Motor neuron (in vitro differentiated cells): Measurements from ENCODE around the gene TBL1XR1. TPM values are rescaled to one million over a fixed set of nuclear protein-coding genes. Genes with fewer than 3 reads are reported as not detected.

Source experiments
- ATAC-seq, 8 experiments: fragments of 200-7000 bp; cut with Tn5 transposase; replicated peaks in 6 of 8; 2 replicates each; pipeline ENCODE4 v1.8.0; 2021; ENCODE audit warnings: mild to moderate bottlenecking in 8 of 8, moderate library complexity in 8 of 8
- H3K27ac ChIP-seq, 2 donors: fragments of 250-450 bp; sonication (Bioruptor Pico); 2 replicates each; pipeline ENCODE4 v1.9.0; 2021; ENCODE audit warnings: antibody characterized with exemption in 2 of 2, mild to moderate bottlenecking in 2 of 2, moderate library complexity in 1 of 2
- H3K4me1 ChIP-seq, 2 donors: fragments of 250-450 bp; sonication (Bioruptor Pico); replicated peaks in 1 of 2; 2 replicates each; pipeline ENCODE4 v1.6.1; 2021; ENCODE audit warnings: antibody characterized with exemption in 2 of 2, mild to moderate bottlenecking in 2 of 2, moderate library complexity in 1 of 2
- H3K4me3 ChIP-seq, 5 donors: fragments of 250-450 bp; sonication (Bioruptor Pico); 2 replicates each; pipeline ENCODE4 v1.9.0; 2021; ENCODE audit warnings: antibody characterized with exemption in 5 of 5, mild to moderate bottlenecking in 5 of 5, moderate library complexity in 4 of 5
- WGBS, 10 experiments: fragments of 450-650 bp; shearing (Covaris generic); methylation state at CpG; one replicate each; pipeline ENCODE4 v1.0.0; 2022; 5-methylcytosine and 5-hydroxymethylcytosine counted together
- in situ Hi-C, 9 experiments: fragments of 400-800 bp; cut with MboI; loops; one replicate each; pipeline ENCODE4 v1.15.0; 2021; ENCODE audit warnings: low sequenced_read_pairs in 9 of 9, low pct_unique_long_range_greater_than_20kb in 2 of 9; ENCODE audit not compliant: unreplicated experiment in 9 of 9
- total RNA-seq, 8 experiments: library from RNA; unstranded; fragments of 300-600 nt; gene quantifications; 2 replicates each; pipeline versions ENCODE4 v1.2.3 to v1.2.4, GENCODE V29; 2022

Gene TBL1XR1
- total RNA-seq, 8 experiments from 2014 or later, result 45.1 to 153 (median 76.8) TPM

DNA sequence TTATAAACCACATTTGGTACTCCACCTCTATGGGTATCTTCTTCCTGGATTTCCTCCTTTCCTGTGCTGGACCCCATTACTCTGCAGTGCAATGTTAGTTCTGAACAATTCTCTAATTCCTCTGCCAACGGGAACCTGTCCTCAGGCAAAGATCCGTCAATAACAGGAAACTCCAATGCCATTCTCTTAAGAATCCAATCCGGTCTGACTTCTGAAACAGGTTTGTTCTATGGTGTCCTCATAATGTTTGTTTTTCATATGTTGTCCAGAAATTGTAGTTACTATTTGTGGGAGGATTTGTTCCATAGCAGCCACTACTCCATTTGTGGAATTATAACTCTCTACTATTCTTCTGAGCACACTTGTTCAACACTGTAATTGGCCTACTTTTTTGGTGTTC is 112.7 kb downstream of the TBL1XR1 start:
- Histone ChIP-seq H3K4me3 (no peak overlapping the region), H3K4me1 (no peaks in the 10 kb centered on the region), H3K27ac (no peak overlapping the region)
- ATAC-seq, result no peak
- 90 to 100% (median 100%) methylated on average over 1 to 3 of the region's 3 CpGs; no CpG with 5 or more reads in 2 of the 10 experiments for WGBS, 10 experiments
- in situ Hi-C loops, result no loop called here

- Histone ChIP-seq H3K27ac (no peak overlapping the region), H3K4me1 (no peaks in the 10 kb centered on the region), H3K4me3 (no peak overlapping the region)
- in situ Hi-C loops, result no loop called here
- ATAC-seq, result no peak
- 88 to 100% (median 100%) methylated on average over 1 of the region's 1 CpG; no CpG with 5 or more reads in 3 of the 10 experiments for WGBS, 10 experiments
These were observed 117.2 kb downstream of the TBL1XR1 start for GRCh38 chr3:177080122-177080521.

DNA sequence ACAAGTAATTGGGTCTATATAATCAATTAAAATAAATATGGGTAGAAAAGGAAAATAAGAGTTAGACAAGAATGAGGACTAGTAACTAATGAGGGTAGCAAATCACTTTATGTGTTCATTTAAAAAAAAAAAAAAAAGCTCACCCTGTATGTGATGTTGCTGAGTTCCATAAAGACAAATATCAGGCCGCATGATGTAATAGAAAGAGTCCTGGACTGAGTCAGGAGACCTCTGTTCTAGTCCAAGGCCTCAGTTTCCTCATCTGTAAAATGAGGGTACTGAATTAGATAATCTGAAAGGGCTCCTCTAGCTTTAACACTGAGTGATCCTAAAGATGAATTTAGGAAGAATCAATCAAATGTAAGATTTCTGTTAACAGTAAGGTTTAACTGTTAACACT is 117.6 kb downstream of the TBL1XR1 start:
- no peak for ATAC-seq
- no peak overlapping the region for H3K4me3 ChIP-seq
- no peak overlapping the region for H3K27ac ChIP-seq
- in situ Hi-C loops, result no loop called here
- no peaks in the 10 kb centered on the region for H3K4me1 ChIP-seq
- 78 to 100% (median 90%) methylated on average over 1 of the region's 1 CpG for WGBS, 10 experiments

DNA sequence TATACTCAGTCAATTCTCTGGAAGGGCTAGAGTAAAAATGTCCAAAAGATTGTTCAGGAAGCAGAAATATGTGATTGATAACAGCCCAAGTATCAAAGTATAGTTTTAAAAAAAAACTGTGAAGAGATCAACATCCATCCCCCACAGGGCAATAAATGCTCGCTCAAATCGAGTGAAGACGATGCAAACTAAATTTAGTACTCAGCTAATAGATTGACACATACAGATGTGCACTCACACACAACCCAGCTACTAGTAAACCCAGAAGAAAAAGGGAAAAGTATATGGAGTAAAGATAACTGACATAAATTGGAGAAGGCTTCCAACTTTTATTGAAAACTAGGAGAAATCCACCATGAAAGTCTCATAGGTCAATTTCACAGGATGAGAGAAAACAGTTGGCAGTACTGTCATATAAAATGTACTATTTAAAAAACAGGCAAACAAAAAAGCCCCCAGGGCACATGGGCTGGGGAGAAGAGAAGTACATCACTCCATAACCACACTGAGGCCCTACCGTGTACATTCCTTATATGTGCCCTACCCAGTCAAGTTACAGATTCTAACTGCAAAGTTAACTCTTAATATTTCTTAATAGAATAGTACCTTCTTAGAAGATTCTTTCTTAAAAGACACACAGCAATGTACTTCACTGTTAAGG is 125.7 kb downstream of the TBL1XR1 start:
- 61 to 100% (median 90%) methylated on average over 1 to 4 of the region's 4 CpGs; no CpG with 5 or more reads in 1 of the 10 experiments for WGBS, 10 experiments

DNA sequence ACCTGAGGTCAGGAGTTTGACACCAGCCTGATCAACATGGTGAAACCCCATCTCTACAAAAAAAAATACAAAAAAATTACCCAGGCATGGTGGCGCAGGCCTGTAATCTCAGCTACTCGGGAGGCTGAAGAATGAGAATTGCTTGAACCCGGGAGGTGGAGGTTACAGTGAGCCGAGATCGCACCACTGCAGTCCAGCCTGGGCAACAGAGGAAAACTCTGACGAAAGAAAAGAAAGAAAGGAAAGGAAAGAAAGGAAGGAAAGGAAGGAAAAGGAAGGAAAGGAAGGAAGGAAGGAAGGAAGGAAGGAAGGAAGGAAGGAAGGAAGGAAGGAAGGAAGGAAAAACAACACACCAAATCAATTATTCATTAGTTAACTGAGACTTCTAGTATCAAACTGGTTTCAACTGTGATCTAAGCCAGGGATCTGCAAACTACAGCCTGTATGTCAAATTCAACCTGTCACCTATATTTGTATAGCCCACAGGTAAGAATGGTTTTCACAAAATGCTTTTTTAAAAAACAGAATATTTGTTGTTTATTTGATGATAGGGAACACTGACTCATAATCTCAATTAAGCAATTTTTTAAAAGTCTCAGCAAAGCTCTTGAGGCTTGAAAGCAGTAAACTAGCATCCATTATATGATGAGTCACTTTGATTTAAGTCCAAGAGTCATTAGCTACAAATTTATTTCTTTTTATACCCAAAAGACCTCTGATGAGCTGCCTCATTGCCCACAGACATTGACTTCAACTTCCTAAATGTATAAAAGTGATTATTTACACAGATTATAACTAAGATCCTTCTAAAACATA is 127.6 kb downstream of the TBL1XR1 start:
- no peak overlapping the region for H3K4me3 ChIP-seq
- peak in 4 of 8 experiments; percentile 18 to 53 (median 34) for ATAC-seq
- WGBS, 10 experiments, result 94 to 100% (median 98%) methylated on average over 2 to 6 of the region's 6 CpGs; no CpG with 5 or more reads in 4 of the 10 experiments
- H3K27ac ChIP-seq, result no peak overlapping the region
- H3K4me1 ChIP-seq, result peaks cover 6% of the 10 kb centered on the region in 2 donors
- in situ Hi-C loops, result loop anchor here in 1 of 9 experiments (25.0 kb wide), 1 partner anchor 118 kb away; the partner anchor contains the start of gene TBL1XR1

More for the DNA sequence above, 125.7 kb downstream of the TBL1XR1 start:
- H3K27ac ChIP-seq, result no peak overlapping the region
- in situ Hi-C loops, result loop anchor here in 1 of 9 experiments (25.0 kb wide), 1 partner anchor 116 kb away; the partner anchor contains the start of gene TBL1XR1
- no peak overlapping the region for H3K4me3 ChIP-seq
- ATAC-seq, result no peak
- H3K4me1 ChIP-seq, result peaks cover 0 to 6% of the 10 kb centered on the region in 2 donors

GRCh38 chr3:177068967-177069366 is 128.3 kb downstream of the TBL1XR1 start:
- no peak overlapping the region for H3K4me3 ChIP-seq
- H3K4me1 ChIP-seq, result peaks cover 6% of the 10 kb centered on the region in 2 donors
- ATAC-seq, result no peak
- H3K27ac ChIP-seq, result no peak overlapping the region
- 80 to 100% (median 97%) methylated on average over 1 to 3 of the region's 3 CpGs for WGBS, 10 experiments
- in situ Hi-C loops, result loop anchor here in 1 of 9 experiments (25.0 kb wide), 1 partner anchor 118 kb away; the partner anchor contains the start of gene TBL1XR1

GRCh38 chr3:177066068-177066467 is 131.2 kb downstream of the TBL1XR1 start:
- peak in 2 of 8 experiments; percentile 38 to 47 for ATAC-seq
- Histone ChIP-seq H3K4me3 (no peak overlapping the region), H3K4me1 (peaks cover 6% of the 10 kb centered on the region in 2 donors), H3K27ac (no peak overlapping the region)
- WGBS, 10 experiments, result 71 to 100% (median 100%) methylated on average over 1 to 2 of the region's 2 CpGs; no CpG with 5 or more reads in 1 of the 10 experiments
- in situ Hi-C loops, result loop anchor here in 1 of 9 experiments (25.0 kb wide), 1 partner anchor 121 kb away; the partner anchor contains the start of gene TBL1XR1

- WGBS, 10 experiments, result 70 to 100% (median 88%) methylated on average over 1 to 3 of the region's 3 CpGs
- in situ Hi-C loops, result loop anchor here in 1 of 9 experiments (25.0 kb wide), 1 partner anchor 122 kb away; the partner anchor contains the start of gene TBL1XR1
These were observed 131.8 kb downstream of the TBL1XR1 start for GRCh38 chr3:177065285-177066033.

GRCh38 chr3:177062052-177062732 is 135.1 kb downstream of the TBL1XR1 start:
- H3K4me1 ChIP-seq, result peaks cover 0 to 6% of the 10 kb centered on the region in 2 donors
- 71 to 100% (median 98%) methylated on average over 1 to 2 of the region's 2 CpGs; no CpG with 5 or more reads in 2 of the 10 experiments for WGBS, 10 experiments
- no peak overlapping the region for H3K4me3 ChIP-seq
- in situ Hi-C loops, result loop anchor here in 1 of 9 experiments (25.0 kb wide), 1 partner anchor 125 kb away; the partner anchor contains the start of gene TBL1XR1
- no peak overlapping the region for H3K27ac ChIP-seq
- ATAC-seq, result no peak

More at GRCh38 chr3:177065285-177066033, 131.8 kb downstream of the TBL1XR1 start:
- Histone ChIP-seq H3K4me1 (peaks cover 6% of the 10 kb centered on the region in 2 donors), H3K4me3 (no peak overlapping the region), H3K27ac (no peak overlapping the region)
- no peak for ATAC-seq

DNA sequence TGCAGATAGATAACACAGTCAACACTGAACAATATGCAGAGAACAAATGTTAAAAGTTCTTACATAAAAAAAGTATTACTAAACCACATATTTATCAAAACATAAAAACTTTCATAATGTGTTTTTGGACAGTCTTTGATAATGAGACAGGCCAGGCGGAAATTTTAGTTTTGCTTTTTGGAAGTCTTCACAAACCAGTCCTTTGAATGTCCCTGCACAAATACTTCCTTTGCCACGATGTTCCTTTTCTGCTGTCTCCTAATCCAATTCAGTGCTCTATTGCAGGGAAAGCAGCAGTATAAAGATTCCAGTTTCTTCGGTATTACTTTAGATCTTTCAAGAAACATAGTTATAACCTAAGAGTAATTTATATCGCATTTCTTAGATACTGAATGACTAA is 135.9 kb downstream of the TBL1XR1 start:
- in situ Hi-C loops, result loop anchor here in 1 of 9 experiments (25.0 kb wide), 1 partner anchor 126 kb away; the partner anchor contains the start of gene TBL1XR1
- WGBS, 10 experiments, result 44 to 100% (median 94%) methylated on average over 1 to 4 of the region's 4 CpGs
- ATAC-seq, result no peak
- H3K4me3 ChIP-seq, result no peak overlapping the region
- H3K27ac ChIP-seq, result no peak overlapping the region
- peaks cover 0 to 4% of the 10 kb centered on the region in 2 donors for H3K4me1 ChIP-seq

- H3K27ac ChIP-seq, result no peak overlapping the region
- ATAC-seq, result no peak
- no peak overlapping the region for H3K4me3 ChIP-seq
- 88 to 100% (median 100%) methylated on average over 1 of the region's 1 CpG; no CpG with 5 or more reads in 2 of the 10 experiments for WGBS, 10 experiments
- H3K4me1 ChIP-seq, result peaks cover 4 to 5% of the 10 kb centered on the region in 2 donors
- in situ Hi-C loops, result loop anchor here in 1 of 9 experiments (25.0 kb wide), 1 partner anchor 127 kb away; the partner anchor contains the start of gene TBL1XR1
These were observed 136.8 kb downstream of the TBL1XR1 start for GRCh38 chr3:177060492-177060891.
